OCI-LY3 (cell line): ENCODE data around the gene HIVEP3.

ENCODE experiments used
- CTCF ChIP-seq: fragments of 200-600, 300-600 bp; sonication (generic); IDR thresholded peaks from 2 replicates; pipeline ENCODE4 v1.5.1; 2014; ENCODE audit warnings: antibody characterized with exemption, low read length, low read depth
- EZH2phosphoT487 ChIP-seq: fragments of 200-600 bp; shearing (Covaris generic); IDR thresholded peaks from 2 replicates; pipeline ENCODE4 v1.6.1; 2018; ENCODE audit warnings: antibody characterized with exemption, mixed run types, low read depth

GRCh38 chr1:41917076-41917475 is 1.6 kb downstream of the HIVEP3 start:
- TF ChIP-seq CTCF (no peak), EZH2phosphoT487 (no peak)
